GM18861 (cell line): ENCODE measurements around the gene KRTAP5-6.
"Not testable (repeated sequence)": the region's sequence is repeated elsewhere in the genome, so short reads cannot be mapped to it uniquely, and the experiment has no call there.

Experiments
- ATAC-seq: cut with Tn5 transposase; IDR thresholded peaks from one replicate; pipeline ENCODE4 v1.9.1; 2021; ENCODE audit not compliant: unreplicated experiment

Gene KRTAP5-6

DNA sequence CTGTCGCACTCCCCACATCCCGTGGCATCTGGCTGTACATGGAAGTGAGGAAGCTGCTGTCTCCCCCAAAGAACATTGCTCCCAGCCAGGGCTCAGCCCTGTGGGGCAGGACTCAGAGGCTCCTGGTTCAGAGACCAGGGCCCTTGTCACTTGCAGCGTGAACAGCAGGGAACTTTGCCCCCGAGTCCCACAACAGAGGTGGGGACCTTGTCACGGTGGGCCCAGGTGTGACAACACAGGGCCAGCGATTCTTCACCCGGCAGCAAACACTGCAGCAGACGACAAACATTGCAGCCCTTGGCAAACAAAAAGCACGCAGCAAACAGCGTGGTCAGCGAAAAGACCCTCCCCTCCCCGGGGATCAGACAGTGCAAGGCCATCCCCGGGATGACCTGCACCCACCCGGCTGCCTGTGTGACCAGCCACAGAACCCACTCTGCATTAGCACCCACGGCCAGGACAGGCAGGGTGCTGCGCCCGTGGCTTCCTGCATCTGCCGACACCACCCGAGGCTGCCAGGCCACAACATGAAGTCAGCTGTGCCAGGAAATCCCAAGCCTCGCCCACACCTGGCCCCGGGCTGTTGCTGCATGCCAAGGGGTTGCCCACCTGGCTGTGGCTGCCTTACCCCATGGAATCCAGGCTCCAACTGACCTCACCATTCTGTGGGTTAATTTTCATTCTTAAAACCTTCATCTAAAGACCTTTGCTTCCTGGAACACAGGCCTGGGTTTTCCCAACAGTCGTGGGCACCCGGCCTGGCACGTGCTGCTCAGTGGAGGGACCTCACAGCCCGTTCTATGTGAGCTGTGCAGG, 35.3 kb upstream of the KRTAP5-6 start:
- not testable (repeated sequence) for ATAC-seq

DNA sequence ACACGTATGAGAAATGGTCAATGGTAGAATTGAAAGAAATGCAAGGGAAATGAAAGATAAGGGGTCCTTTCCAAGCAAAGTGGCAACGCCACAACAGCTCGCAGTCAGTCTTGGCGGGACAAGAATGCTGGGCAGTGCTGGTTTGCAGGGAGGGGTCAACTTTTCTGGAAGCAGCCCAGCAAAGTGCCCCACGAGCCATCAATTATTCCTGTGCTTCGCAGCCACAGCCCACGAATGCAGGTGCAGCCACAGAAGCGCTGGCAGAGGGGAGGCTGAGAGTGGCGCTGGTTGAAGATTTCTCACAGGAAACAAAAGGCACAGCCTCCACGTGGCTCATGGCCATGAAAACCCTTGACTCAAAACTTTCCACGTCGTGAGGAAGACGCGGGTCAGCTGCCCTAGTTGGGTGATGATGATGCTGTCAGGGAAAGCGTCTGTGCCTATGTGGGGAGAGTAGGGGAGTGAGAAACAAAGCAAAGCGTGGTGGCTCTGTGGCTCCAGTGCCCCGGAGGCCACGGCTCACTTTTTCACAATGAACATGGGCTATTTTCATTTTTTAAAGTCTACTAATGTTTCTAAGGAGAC, 34.2 kb upstream of the KRTAP5-6 start:
- not testable (repeated sequence) for ATAC-seq

DNA sequence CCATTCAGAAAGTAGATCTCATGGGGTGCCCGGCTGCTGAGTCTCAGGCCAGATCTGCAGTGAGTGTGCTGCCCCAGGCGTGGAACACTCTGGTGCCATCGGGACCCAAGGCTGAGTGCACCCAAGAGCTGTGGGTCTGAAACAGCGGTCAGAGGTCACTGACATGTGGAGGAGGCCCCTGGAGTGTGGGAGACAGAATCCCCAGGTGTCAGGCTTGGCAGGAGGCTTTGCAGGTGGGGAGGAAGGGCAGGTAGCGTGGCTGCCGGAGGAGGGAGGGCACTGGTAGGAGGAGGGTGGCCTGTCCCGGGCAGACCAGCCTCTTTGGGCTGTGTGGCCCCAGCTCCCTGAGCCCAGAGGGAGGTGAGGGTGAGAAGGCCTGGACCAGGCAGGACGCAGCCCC, 31.7 kb upstream of the KRTAP5-6 start:
- no peak for ATAC-seq

DNA sequence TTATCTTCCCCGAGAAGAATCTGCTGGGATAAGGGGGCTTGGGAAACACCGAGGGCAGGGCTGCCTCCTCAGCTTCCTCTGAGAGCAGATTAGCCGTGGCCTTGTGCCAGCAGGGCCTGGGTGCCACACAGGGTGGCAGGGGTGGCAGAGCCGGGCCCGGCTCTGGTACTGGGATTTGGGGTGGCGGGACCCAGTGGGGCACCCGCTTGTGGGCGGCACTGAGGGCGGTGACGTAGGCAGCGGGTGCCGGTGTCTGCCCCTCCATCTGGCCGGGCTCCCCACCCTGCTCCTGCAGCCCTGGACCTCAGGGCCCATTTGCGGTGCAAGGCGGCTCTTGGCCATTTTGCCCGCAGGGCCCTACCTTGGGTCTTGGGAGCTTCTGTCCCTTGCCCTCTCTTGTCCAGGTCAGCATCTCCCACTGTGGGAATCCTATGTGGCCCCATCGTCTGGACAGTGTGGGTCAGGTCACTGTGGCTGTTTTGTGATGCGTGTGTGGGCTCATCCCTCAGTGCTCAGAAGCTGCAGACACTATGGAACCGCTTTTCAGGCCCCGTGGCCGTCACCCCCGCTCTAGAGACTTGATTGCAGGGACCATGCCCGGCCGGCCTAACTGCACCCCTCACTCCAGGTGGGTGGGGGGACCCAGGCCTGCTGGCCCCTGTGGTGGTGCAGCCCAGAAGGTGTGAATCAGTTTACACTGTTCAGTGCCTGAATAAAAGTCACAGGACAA, 29.7 kb upstream of the KRTAP5-6 start:
- ATAC-seq, result no peak

DNA sequence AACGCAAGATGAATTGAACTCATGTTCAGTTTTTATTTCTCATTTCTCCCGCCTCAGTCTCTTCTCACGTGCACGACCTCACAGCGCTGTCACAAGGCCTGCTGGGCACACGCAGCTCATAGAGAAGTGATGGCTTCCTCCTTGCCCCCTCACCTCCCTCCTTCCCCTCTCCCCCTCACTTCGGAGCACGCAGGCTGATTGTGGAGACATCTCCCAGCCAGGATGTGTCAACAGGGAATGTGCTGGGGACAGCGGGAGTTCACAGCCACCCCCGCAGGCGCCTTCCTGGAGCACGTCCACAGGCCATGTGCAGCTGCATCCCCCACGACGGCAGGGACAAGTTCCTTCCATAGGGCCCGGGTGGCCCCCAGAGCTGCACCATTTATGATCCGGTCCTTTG, 29.1 kb upstream of the KRTAP5-6 start:
- no peak for ATAC-seq

DNA sequence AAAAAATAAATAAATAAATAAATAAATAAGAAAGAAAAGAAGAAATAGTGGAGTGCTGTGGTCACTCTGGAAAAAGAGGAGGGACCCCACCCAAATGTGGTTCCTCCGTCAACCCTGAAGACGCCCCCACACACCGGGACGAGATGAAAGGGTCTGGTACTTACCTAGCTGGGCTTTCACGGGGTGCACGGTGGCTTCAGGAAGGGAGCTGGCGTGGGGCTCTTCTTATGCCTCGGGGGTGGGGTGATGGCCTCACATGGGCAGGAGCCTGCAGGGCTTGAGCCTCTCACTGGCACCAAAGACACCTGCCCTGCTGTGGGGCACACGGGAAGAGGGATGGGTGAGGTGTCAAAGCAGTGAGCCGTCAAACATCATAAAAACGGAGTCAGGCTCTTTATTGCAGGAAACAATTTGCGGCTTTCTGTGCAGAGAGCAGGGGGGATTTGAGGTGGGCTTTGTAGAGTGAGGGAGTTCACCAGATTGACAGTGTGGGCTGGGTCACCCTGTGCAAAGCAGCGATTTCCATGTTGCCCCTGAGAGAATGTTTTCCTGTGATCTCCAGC, 28.0 kb upstream of the KRTAP5-6 start:
- ATAC-seq, result no peak

DNA sequence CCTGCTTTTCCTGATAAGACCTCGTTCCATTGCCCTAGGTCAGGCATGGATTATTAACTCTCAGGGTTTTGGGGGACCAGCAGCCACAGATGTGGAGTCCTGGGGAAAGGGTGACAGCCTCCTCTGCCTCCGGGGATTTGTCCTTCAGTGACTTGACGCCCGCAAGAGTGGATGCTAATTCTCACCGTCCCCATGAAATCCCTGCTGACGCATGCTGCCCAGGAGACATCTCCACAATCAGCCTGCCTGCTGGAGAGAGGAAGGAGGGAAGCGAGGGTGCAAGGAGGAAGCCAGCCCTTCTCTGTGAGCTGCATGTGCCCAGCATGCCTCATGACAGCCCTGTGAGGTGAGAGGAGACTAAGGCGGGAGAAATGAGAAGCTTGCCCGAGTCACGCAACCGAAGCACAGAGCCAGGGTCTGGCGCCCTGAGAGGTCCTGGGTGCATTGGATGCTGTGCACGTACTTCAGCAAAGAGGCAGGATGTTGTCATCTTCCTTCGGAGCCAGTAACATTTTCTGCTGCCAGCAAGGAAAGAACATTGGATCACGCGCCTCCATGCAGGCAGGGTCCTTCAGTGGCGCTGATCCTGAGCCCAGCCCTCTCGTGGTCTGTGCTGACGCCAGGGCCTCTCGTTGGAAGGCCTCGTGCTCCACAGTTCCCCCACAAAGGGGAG, 27.3 kb upstream of the KRTAP5-6 start:
- ATAC-seq, result no peak

DNA sequence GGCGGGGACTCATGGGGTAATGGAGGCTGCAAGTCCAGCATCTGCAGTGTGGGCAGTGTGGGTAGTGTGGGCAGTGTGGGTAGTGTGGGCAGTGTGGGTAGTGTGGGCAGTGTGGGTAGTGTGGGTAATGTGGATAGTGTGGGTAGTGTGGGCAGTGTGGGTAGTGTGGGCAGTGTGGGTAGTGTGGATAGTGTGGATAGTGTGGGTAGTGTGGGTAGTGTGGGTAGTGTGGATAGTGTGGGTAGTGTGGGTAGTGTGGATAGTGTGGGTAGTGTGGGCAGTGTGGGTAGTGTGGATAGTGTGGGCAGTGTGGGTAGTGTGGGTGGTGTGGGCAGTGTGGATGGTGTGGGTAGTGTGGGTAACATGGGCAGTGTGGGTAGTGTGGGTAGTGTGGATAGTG, 26.5 kb upstream of the KRTAP5-6 start:
- ATAC-seq, result not testable (repeated sequence)

DNA sequence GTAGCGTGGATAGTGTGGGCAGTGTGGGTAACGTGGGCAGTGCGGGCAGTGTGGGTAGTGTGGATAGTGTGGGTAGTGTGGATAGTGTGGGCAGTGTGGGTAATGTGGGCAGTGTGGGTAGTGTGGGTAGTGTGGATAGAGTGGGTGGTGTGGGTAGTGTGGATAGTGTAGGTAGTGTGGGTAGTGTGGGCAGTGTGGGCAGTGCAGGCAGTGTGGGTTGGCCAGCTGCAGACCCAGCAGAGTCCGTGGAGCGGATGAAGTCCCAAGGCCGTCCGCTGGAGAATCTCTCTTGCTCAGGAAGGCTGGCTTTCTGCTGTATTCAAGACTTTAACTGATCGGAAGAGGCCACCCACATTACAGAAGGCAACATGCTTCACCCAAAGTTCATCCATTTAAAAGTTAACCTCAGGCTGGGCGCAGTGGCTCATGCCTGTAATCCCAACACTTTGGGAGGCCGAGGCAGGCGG, 26.1 kb upstream of the KRTAP5-6 start:
- ATAC-seq, result no peak

DNA sequence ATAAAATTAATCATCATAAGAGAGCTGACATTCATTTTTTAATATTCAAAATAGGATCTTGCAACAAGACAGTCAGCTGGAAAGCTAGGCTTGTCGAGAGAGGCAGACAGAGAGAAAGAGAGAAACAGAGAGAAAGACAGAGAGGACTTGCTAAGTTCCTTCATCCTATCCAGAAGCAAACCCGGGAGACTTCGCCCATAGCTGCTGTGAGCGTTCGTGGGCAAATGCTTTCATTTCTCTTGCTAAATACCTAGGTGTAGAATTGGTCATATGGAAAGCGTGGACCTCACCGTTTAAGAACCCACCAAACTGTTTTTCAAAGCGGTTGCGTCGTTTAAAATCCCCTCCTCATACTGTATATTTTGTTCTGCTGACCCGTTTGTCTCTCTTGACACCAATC, 25.3 kb upstream of the KRTAP5-6 start:
- ATAC-seq, result no peak

DNA sequence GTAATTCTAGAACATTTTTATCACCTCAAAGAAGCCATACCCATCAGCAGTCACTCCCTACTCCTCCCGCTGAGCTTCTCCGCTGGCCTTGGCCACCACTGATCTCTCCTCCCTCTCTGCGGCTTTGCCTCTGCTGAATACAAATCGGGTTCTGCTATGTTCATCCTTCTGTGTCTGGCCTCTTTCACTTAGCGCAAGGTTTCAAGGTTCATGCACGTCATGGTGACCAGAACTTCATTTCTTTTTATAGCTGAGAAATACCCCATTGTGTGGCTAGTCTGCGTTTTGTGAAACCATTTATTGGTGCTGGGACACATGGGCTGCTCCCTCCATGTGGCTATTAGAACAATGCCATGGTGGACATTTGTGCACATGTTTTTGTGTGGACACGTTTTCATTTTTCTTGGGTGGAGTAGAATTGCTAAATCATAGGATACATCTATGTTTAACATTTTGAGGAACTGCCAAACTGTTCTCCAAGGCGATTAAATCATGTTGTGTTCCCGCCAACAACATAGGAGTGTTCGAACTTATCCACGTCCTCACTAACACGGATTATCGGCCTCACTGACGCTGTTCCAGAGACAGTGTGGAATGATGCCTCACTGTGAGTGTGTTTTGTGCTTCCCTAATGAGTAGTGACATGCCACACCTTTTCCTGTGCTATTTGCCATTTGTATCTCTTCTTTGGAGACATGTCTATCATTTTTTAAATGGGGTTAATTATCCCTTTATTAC, 24.2 kb upstream of the KRTAP5-6 start:
- no peak for ATAC-seq

DNA sequence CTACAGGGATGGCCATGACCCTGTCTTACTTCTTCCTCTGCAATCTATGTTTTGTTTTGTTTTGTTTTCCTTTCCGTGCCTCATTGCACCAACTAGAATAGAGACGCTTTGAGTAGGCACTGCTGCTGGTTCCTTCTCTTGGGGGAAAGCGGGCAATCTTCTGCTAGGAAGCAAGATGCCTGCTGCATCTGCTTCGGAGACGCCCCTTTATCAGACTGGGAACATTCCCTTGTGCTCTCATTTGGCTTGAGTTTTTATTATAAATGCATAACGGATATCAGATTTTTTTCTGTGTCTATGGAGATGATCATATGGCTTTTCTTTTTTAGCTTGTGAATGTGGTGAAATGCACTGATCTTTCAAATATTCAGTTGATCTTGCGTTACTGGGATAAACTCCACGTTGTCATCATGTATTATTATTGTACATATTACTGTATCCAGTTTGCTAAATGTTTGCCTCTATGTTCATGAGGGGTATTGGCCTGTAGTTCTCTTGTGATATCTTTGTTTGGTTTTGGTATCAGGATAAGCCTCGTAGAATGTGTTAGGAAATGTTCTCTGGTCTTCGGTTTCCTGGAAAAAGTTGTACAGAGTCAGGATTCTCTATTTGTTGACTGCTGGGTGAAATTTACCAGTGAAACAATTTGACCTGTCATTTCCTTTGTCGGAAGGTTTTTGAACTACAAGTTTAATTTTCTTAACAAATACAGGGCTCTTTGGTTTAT, 23.4 kb upstream of the KRTAP5-6 start:
- no peak for ATAC-seq

DNA sequence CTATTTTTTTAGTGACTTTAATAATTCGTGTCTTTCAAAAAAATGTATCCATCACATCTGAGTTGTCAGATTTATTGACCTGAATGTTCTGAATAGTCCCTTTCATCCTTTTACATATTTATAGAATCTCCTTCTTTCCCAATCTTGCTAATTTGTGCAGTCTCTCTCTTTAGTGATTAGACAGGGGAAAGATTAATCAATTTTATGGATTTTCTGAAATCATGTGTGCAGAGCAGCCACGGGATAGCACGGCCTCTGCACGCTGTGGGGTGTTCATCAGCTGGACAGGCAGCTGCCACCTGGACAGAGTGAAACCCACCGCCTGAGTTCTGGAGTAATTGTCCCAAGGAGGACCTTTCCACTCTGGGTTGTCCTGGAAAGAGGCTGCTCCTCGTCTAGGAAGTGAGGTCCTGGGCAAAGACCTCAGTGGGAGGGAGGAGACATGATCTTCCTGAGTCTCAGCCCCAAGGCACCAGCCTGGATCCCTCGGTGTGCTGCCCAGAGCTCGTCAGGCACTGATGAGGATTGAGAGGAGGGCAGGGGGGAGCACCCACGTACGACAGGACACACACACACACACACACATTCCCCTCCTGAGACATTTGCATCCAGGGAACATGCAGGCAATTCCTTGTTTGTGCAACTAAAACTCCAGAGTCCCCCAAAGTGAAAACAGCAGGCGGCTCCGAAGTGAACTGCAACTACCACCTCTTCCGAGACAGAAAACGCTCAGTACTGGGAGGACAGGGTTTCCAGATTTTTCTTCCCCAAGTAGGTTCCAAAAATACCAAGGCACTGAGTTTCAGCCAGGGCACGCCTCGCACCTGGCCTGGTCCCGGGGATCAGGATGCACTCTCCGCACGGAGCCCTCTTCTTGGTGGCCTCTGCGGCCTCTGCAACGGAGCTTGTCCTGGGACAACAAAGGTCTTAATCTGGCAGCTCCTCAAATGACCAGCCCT, 22.5 kb upstream of the KRTAP5-6 start:
- no peak for ATAC-seq

DNA sequence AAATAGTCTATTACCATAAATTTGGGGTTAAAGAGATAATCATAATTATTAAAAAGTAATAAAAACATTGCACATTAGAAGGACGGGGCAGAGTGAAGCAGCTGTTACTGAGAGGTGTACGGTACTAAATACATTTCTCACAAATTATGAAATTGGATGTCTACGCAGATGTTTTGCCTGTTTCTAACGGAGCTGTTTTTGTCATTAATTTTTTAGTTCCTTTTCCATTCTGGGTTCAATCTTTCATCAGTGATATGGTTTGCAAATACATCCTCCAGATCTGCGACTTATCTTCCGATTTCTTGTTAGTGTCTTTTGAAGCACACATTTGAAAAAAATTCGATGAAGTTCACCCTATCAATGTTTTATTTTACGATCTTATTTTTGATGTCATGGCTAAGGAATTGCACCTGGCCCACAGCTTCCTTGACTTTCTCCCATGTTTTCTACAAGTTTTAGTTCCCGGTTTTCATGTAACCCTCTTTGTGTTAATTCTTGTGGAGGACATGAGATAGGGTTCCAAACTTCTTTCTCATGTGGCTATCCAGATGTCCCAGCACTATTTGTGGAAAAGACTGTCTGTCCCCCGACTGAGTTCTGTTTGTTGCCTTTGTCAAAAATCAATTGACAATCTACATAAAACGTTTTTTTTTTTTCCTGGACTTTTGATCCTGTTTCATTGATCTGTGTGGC, 21.3 kb upstream of the KRTAP5-6 start:
- ATAC-seq, result no peak

DNA sequence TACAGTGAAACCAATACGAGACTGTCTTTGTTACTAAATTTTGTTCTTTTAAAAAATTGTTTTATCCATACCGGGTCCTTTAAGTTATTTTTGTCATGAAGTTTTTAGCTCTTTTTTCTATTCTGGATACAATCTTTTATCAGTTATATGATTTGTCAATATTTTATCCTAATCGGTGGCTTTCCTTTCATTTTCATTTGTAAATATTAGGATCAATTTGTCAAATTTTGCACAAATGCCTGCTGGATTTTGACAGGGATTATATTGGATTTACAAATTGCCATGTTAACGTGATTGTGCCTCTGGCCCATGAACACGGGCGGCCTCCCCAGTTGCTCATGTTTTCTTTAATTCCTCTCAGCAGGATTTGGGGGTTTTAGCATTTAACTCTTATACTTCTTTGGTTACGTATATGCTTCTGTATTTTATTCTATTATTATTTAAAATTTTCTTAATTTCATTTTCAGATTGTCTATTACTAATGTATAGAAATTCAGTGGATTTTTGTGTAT, 20.7 kb upstream of the KRTAP5-6 start:
- no peak for ATAC-seq

DNA sequence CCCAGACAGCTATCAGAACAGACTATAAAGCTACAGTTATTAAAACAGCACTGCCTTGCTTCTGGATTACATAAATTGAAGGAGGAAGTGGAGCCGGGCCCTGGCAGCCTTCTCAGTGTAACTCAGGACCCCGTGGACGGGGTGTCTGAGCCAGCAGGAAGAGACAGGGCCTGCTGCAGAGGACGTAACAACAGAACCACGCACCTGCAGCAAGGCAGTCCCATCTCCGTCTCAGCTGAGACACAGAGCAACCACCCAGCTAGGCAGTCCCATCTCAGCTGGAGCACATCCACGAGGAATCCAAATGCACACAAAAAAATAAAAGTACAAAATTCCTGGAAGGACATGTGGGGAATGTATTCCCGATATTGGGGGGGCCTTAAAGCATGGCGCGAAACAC, 17.1 kb upstream of the KRTAP5-6 start:
- no peak for ATAC-seq

DNA sequence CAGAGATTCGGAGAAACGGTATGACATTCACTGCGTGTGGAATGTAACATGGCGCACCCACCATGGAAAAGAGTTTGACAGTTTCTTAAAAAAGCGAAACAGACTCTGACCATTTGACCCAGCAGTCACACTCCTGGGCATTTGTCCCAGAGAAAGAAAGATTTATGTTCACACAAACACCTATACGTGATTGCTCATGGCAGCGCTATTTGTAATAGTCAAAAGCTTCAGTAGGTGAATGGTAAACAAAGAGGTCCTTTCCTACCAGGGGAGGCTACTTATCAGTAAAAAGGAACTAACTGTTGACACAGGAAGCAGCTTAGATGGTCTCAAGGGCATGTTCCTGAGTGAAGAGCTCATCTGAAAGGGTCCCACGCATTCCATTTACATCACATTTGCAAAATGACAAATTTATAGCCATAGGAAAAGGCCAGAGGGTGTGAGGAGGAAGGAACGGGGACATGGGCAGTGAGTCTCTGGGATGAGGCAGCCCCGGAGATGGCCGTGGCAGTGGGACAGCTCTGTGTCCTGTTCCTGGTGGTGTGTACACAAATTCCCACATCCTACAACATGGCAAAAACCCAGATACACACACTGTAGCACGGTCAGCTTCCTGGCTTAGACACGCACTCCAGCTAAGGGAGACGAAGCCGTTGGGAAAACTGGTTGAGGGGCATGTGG, 14.6 kb upstream of the KRTAP5-6 start:
- ATAC-seq, result no peak
